ENCODE data around the gene FARS2. TPM values are rescaled to one million over a fixed set of nuclear protein-coding genes. Genes with fewer than 3 reads are reported as not detected.
A peak's percentile ranks its signal among the peaks of the same experiment; 100 is the strongest.

Gene FARS2
- total and polyA plus RNA-seq, 9 of the 15 experiments (the other 6 are each of a cell fraction or from before 2014, with no cell fraction given) = 16.5 to 62.2 (median 27.0) TPM

DNA sequence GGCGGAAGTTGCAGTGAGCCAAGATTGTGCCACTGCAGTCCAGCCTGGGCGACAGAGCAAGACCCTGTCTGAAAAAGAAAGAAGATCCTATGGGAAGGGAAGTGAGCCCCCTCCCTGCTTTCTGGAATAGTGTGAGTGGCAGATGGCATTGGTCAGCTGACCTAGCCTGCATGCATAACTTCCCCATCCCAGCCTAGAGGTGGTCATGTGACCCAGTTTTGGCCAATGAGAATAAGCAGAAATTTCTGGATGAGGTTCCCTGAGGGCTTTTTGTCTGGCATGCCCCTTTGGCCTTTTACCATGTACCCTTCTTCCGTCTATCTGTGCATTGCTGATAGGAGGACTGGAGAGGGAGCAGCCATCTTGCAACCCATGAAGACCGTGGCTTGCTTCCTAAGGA lies 476.1 kb downstream of the FARS2 start (continued):
- TF ChIP-seq, protein P1, sequence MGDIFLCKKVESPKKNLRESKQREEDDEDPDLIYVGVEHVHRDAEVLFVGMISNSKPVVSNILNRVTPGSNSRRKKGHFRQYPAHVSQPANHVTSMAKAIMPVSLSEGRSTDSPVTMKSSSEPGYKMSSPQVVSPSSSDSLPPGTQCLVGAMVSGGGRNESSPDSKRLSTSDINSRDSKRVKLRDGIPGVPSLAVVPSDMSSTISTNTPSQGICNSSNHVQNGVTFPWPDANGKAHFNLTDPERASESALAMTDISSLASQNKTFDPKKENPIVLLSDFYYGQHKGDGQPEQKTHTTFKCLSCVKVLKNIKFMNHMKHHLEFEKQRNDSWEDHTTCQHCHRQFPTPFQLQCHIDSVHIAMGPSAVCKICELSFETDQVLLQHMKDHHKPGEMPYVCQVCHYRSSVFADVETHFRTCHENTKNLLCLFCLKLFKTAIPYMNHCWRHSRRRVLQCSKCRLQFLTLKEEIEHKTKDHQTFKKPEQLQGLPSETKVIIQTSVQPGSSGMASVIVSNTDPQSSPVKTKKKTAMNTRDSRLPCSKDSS (IDR thresholded peaks at IDR 0.05; ENCODE audit: low read depth, partially characterized antibody) = no peak
- TF ChIP-seq, protein P2, sequence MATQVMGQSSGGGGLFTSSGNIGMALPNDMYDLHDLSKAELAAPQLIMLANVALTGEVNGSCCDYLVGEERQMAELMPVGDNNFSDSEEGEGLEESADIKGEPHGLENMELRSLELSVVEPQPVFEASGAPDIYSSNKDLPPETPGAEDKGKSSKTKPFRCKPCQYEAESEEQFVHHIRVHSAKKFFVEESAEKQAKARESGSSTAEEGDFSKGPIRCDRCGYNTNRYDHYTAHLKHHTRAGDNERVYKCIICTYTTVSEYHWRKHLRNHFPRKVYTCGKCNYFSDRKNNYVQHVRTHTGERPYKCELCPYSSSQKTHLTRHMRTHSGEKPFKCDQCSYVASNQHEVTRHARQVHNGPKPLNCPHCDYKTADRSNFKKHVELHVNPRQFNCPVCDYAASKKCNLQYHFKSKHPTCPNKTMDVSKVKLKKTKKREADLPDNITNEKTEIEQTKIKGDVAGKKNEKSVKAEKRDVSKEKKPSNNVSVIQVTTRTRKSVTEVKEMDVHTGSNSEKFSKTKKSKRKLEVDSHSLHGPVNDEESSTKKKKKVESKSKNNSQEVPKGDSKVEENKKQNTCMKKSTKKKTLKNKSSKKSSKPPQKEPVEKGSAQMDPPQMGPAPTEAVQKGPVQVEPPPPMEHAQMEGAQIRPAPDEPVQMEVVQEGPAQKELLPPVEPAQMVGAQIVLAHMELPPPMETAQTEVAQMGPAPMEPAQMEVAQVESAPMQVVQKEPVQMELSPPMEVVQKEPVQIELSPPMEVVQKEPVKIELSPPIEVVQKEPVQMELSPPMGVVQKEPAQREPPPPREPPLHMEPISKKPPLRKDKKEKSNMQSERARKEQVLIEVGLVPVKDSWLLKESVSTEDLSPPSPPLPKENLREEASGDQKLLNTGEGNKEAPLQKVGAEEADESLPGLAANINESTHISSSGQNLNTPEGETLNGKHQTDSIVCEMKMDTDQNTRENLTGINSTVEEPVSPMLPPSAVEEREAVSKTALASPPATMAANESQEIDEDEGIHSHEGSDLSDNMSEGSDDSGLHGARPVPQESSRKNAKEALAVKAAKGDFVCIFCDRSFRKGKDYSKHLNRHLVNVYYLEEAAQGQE (IDR thresholded peaks at IDR 0.05; ENCODE audit: borderline replicate concordance) = 0 out of 2 replicates have a peak, but pooled peaks have one; percentile 3
- TF ChIP-seq, protein P2 (CRISPR knock-in tag; IDR thresholded peaks at IDR 0.05; ENCODE audit: low read depth) = no peak
- TF ChIP-seq ZNF780A (CRISPR knock-in tag; IDR thresholded peaks at IDR 0.05) = no peak
- TF ChIP-seq, protein P3, sequence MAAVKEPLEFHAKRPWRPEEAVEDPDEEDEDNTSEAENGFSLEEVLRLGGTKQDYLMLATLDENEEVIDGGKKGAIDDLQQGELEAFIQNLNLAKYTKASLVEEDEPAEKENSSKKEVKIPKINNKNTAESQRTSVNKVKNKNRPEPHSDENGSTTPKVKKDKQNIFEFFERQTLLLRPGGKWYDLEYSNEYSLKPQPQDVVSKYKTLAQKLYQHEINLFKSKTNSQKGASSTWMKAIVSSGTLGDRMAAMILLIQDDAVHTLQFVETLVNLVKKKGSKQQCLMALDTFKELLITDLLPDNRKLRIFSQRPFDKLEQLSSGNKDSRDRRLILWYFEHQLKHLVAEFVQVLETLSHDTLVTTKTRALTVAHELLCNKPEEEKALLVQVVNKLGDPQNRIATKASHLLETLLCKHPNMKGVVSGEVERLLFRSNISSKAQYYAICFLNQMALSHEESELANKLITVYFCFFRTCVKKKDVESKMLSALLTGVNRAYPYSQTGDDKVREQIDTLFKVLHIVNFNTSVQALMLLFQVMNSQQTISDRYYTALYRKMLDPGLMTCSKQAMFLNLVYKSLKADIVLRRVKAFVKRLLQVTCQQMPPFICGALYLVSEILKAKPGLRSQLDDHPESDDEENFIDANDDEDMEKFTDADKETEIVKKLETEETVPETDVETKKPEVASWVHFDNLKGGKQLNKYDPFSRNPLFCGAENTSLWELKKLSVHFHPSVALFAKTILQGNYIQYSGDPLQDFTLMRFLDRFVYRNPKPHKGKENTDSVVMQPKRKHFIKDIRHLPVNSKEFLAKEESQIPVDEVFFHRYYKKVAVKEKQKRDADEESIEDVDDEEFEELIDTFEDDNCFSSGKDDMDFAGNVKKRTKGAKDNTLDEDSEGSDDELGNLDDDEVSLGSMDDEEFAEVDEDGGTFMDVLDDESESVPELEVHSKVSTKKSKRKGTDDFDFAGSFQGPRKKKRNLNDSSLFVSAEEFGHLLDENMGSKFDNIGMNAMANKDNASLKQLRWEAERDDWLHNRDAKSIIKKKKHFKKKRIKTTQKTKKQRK (IDR thresholded peaks at IDR 0.05; ENCODE audit: borderline replicate concordance, low read depth, low read length) = no peak
- TF ChIP-seq, protein P4, sequence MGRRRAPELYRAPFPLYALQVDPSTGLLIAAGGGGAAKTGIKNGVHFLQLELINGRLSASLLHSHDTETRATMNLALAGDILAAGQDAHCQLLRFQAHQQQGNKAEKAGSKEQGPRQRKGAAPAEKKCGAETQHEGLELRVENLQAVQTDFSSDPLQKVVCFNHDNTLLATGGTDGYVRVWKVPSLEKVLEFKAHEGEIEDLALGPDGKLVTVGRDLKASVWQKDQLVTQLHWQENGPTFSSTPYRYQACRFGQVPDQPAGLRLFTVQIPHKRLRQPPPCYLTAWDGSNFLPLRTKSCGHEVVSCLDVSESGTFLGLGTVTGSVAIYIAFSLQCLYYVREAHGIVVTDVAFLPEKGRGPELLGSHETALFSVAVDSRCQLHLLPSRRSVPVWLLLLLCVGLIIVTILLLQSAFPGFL (CRISPR knock-in tag; IDR thresholded peaks at IDR 0.05) = no peak
